ENCODE data around the gene KCNN4. TPM values are rescaled to one million over a fixed set of nuclear protein-coding genes. Genes with fewer than 3 reads are reported as not detected.

Gene KCNN4
- total RNA-seq, 1 experiment from 2014 or later = 0.26 TPM

- H2AK5ac ChIP-seq (ENCODE audit: insufficient read length, low read length) = no peak overlapping the region
- no peak overlapping the region for H4K91ac ChIP-seq (ENCODE audit: insufficient read length, low read depth, low read length)
- no peak overlapping the region for H3K4ac ChIP-seq (ENCODE audit: low read depth, low read length)
- no peak overlapping the region for H2BK20ac ChIP-seq (ENCODE audit: low read depth, low read length, poor library complexity, severe bottlenecking)
- H3K9me3 ChIP-seq (ENCODE audit: control insufficient read depth, low read depth, low read length) = no peaks in the 10 kb centered on the region
- H2BK12ac ChIP-seq (ENCODE audit: insufficient read length, low read depth, low read length) = no peak overlapping the region
- H3K27ac Mint-ChIP-seq = no peak overlapping the region
- H4K8ac ChIP-seq (replicated peaks; ENCODE audit: insufficient read length, low read depth, low read length) = no peak overlapping the region
- no peak overlapping the region for H3K27ac ChIP-seq (ENCODE audit: insufficient read length, low read depth, low read length)
- peaks cover 28 to 37% of the 10 kb centered on the region in 2 experiments for H3K4me1 Mint-ChIP-seq
- no peak overlapping the region for H3K18ac ChIP-seq (ENCODE audit: insufficient read length, low read depth, low read length)
- H3K4me3 Mint-ChIP-seq = peak overlapping the region in 1 of 2 experiments; percentile 15; a peak in 2 of 5 replicates
- peaks cover 4% of the 10 kb centered on the region; the same call in 1 of the 2 replicates for H3K4me1 ChIP-seq (ENCODE audit: insufficient read depth, low read length)
- H3K14ac ChIP-seq (ENCODE audit: insufficient read depth, low read length) = no peak overlapping the region
- no peak overlapping the region for H3K23ac ChIP-seq (ENCODE audit: insufficient read length, low read depth, low read length)
- TF ChIP-seq, protein P1, sequence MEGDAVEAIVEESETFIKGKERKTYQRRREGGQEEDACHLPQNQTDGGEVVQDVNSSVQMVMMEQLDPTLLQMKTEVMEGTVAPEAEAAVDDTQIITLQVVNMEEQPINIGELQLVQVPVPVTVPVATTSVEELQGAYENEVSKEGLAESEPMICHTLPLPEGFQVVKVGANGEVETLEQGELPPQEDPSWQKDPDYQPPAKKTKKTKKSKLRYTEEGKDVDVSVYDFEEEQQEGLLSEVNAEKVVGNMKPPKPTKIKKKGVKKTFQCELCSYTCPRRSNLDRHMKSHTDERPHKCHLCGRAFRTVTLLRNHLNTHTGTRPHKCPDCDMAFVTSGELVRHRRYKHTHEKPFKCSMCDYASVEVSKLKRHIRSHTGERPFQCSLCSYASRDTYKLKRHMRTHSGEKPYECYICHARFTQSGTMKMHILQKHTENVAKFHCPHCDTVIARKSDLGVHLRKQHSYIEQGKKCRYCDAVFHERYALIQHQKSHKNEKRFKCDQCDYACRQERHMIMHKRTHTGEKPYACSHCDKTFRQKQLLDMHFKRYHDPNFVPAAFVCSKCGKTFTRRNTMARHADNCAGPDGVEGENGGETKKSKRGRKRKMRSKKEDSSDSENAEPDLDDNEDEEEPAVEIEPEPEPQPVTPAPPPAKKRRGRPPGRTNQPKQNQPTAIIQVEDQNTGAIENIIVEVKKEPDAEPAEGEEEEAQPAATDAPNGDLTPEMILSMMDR (conservative IDR thresholded peaks at IDR 0.05) = no peak
- no peak overlapping the region for H2BK120ac ChIP-seq (ENCODE audit: low read depth, low read length, poor library complexity, severe bottlenecking)
- no peaks in the 10 kb centered on the region; a peak in 1 of 7 replicates for H3K36me3 Mint-ChIP-seq (ENCODE audit: insufficient read depth in 1 of 3, low read depth in 3 of 3)
- no peak overlapping the region for H2BK15ac ChIP-seq (ENCODE audit: low read depth, low read length)
- no peak overlapping the region for H3K56ac ChIP-seq (ENCODE audit: insufficient read length, low read depth, low read length)
- peaks cover 25% of the 10 kb centered on the region for H3K27me3 Mint-ChIP-seq (ENCODE audit: low read depth)
- no peak overlapping the region for H3T11ph ChIP-seq (ENCODE audit: low read length)
- no peaks in the 10 kb centered on the region for H3K23me2 ChIP-seq (ENCODE audit: insufficient read length, low read depth, low read length, poor library complexity, severe bottlenecking)
- no peak overlapping the region for H2BK5ac ChIP-seq (ENCODE audit: insufficient read length, low read length)
- no peaks in the 10 kb centered on the region for H3K27me3 ChIP-seq (ENCODE audit: insufficient read depth, low read length)
- no peak for DNase-seq
- H3K4me2 ChIP-seq (ENCODE audit: insufficient read depth, insufficient read length, low read length) = no peak overlapping the region
- H3K9ac ChIP-seq (ENCODE audit: extremely low read depth, insufficient read length, low read length) = no peak overlapping the region
- no peak overlapping the region for H4K5ac ChIP-seq (ENCODE audit: insufficient read length, low read depth, low read length)
- H3K9me3 Mint-ChIP-seq = no peaks in the 10 kb centered on the region; a peak in 1 of 5 replicates
- H4K20me1 ChIP-seq (ENCODE audit: control insufficient read depth, insufficient read depth, insufficient read length) = no peaks in the 10 kb centered on the region
- no peaks in the 10 kb centered on the region for H3K79me2 ChIP-seq (ENCODE audit: insufficient read depth, low read length)
- no peaks in the 10 kb centered on the region for H3K79me1 ChIP-seq (ENCODE audit: insufficient read depth, low read depth, low read length, poor library complexity, severe bottlenecking)
- no CpG with 5 or more reads among the region's 14 CpGs for WGBS (ENCODE audit: extremely low coverage, insufficient read length, low lambda C conversion rate)
- no peak overlapping the region for H2AFZ ChIP-seq (ENCODE audit: low read length)
Measured at GRCh38 chr19:43781630-43782310, 997 bp upstream of the KCNN4 start.
